GM23338 (cell line): Measurements from ENCODE around the gene RFFL. TPM values are rescaled to one million over a fixed set of nuclear protein-coding genes. Genes with fewer than 3 reads are reported as not detected.

Experiments
- ATAC-seq: fragments of 200-7000 bp; cut with Tn5 transposase; 3 replicates; pipeline ENCODE4 v1.9.1; 2020
- DNase-seq: peaks from one replicate; pipeline ENCODE4 v3.0.0-alpha.2; 2015; ENCODE audit warnings: low spot score
- H2AFZ ChIP-seq: fragments of 200-600 bp; sonication (generic); 2 replicates; pipeline ENCODE4 v1.8.0; 2016; ENCODE audit warnings: antibody characterized with exemption, mild to moderate bottlenecking, moderate library complexity
- H3F3A ChIP-seq: fragments of 200-600 bp; sonication (generic); replicated peaks from 2 replicates; pipeline ENCODE4 v1.8.0; 2017; ENCODE audit warnings: antibody characterized with exemption, mixed run types, low read depth
- H3K27ac ChIP-seq: fragments of 200-600 bp; sonication (generic); 2 replicates; pipeline ENCODE4 v1.6.1; 2016; ENCODE audit warnings: low read depth
- H3K27me3 ChIP-seq: fragments of 200-600 bp; sonication (generic); 2 replicates; pipeline ENCODE4 v1.8.0; 2016; ENCODE audit warnings: mild to moderate bottlenecking, mixed run types, moderate library complexity; ENCODE audit not compliant: insufficient read depth
- H3K36me3 ChIP-seq: fragments of 200-600 bp; sonication (generic); 2 replicates; pipeline ENCODE4 v1.8.0; 2016; ENCODE audit warnings: mild to moderate bottlenecking; ENCODE audit not compliant: insufficient read depth
- H3K4me1 ChIP-seq: fragments of 200-600 bp; sonication (generic); 2 replicates; pipeline ENCODE4 v1.8.0; 2016; ENCODE audit warnings: mild to moderate bottlenecking, moderate library complexity; ENCODE audit not compliant: insufficient read depth
- H3K4me2 ChIP-seq: fragments of 200-600 bp; sonication (generic); 2 replicates; pipeline ENCODE4 v1.7.1; 2017; ENCODE audit warnings: mixed run types
- H3K4me3 ChIP-seq: fragments of 200-600 bp; sonication (generic); 2 replicates; pipeline ENCODE4 v1.6.1; 2016; ENCODE audit warnings: mixed run types
- H3K79me2 ChIP-seq: fragments of 200-600 bp; sonication (generic); replicated peaks from 2 replicates; pipeline ENCODE4 v1.8.0; 2017; ENCODE audit warnings: mild to moderate bottlenecking; ENCODE audit not compliant: insufficient read depth
- H3K9me2 ChIP-seq: fragments of 200-600 bp; sonication (generic); 2 replicates; pipeline ENCODE4 v1.8.0; 2017; ENCODE audit not compliant: insufficient read depth
- H4K20me1 ChIP-seq: fragments of 200-600 bp; sonication (generic); replicated peaks from 2 replicates; pipeline ENCODE4 v1.8.0; 2017; ENCODE audit warnings: mild to moderate bottlenecking; ENCODE audit not compliant: insufficient read depth
- H3K27ac Mint-ChIP-seq: 2 replicates; pipeline ENCODE4 v1.8.0; 2020; ENCODE audit warnings: inconsistent platforms, mild to moderate bottlenecking, moderate library complexity, mixed read lengths
- H3K27me3 Mint-ChIP-seq: 3 replicates; pipeline ENCODE4 v1.8.0; 2022; ENCODE audit warnings: low read depth, mild to moderate bottlenecking, moderate library complexity, mixed read lengths, inconsistent platforms; ENCODE audit not compliant: insufficient read depth, poor library complexity
- H3K36me3 Mint-ChIP-seq: 3 replicates; pipeline ENCODE4 v1.8.0; 2021; ENCODE audit warnings: low read depth, mild to moderate bottlenecking, inconsistent platforms, moderate library complexity, mixed read lengths
- H3K4me1 Mint-ChIP-seq: 3 replicates; pipeline ENCODE4 v1.8.0; 2020; ENCODE audit warnings: mild to moderate bottlenecking, inconsistent platforms, mixed read lengths
- H3K4me3 Mint-ChIP-seq: 3 replicates; pipeline ENCODE4 v1.8.0; 2021; ENCODE audit warnings: moderate library complexity, mild to moderate bottlenecking, inconsistent platforms, mixed read lengths
- H3K9me3 Mint-ChIP-seq: 3 replicates; pipeline ENCODE4 v1.8.0; 2020; ENCODE audit warnings: moderate library complexity, mild to moderate bottlenecking, inconsistent platforms, mixed read lengths
- CREB1 ChIP-seq: fragments of 250-450 bp; sonication (Bioruptor Pico); IDR thresholded peaks from 2 replicates; pipeline ENCODE4 v1.5.0; 2020; ENCODE audit warnings: low read depth, mild to moderate bottlenecking, moderate library complexity
- ETS1 ChIP-seq: IDR thresholded peaks from 2 replicates; pipeline ENCODE4 v1.6.1; 2016; ENCODE audit warnings: antibody characterized with exemption
- EZH2 ChIP-seq: fragments of 200-600 bp; sonication (generic); IDR thresholded peaks from one replicate; pipeline ENCODE4 v1.8.0; 2017; ENCODE audit warnings: antibody characterized with exemption, mild to moderate bottlenecking, low read depth; ENCODE audit not compliant: unreplicated experiment
- EZH2phosphoT487 ChIP-seq: fragments of 200-600 bp; sonication (generic); IDR thresholded peaks from one replicate; pipeline ENCODE4 v1.8.1; 2018; ENCODE audit warnings: antibody characterized with exemption; ENCODE audit not compliant: unreplicated experiment
- JUNB ChIP-seq: IDR thresholded peaks from one replicate; pipeline ENCODE4 v1.6.1; 2016; ENCODE audit warnings: antibody characterized with exemption; ENCODE audit not compliant: unreplicated experiment
- POLR2AphosphoS5 ChIP-seq: IDR thresholded peaks from 2 replicates; pipeline ENCODE4 v1.6.1; 2016; ENCODE audit warnings: antibody characterized with exemption, low read depth
- STAT1 ChIP-seq: IDR thresholded peaks from one replicate; pipeline ENCODE4 v1.6.1; 2016; ENCODE audit warnings: antibody characterized with exemption; ENCODE audit not compliant: unreplicated experiment
- ZNF114 ChIP-seq: fragments of 250-450 bp; sonication (Bioruptor Pico); IDR thresholded peaks from 2 replicates; pipeline ENCODE4 v1.5.0; 2020; ENCODE audit warnings: mild to moderate bottlenecking, moderate library complexity
- ZNF331 ChIP-seq: fragments of 250-450 bp; sonication (Bioruptor Pico); IDR thresholded peaks from 2 replicates; pipeline ENCODE4 v1.5.0; 2020; ENCODE audit warnings: low read depth, mild to moderate bottlenecking, moderate library complexity
- polyA plus RNA-seq: library from polyadenylated mRNA; unstranded; fragments of >200 nt; fragmentation: Nextera tagmentation; extraction: Ambion mirVana; gene quantifications from 2 replicates; pipeline ENCODE4 v1.2.1, GENCODE V29; 2016
- total RNA-seq: library from RNA; depleted of rRNA; stranded (reverse); fragments of >200 nt; shearing (Covaris generic); gene quantifications from 2 replicates; pipeline ENCODE4 v1.2.3, GENCODE V29; 2014
- TF ChIP-seq, protein P1 (sequence below): IDR thresholded peaks from one replicate; pipeline ENCODE4 v1.6.1; 2018; ENCODE audit warnings: antibody characterized with exemption; ENCODE audit not compliant: unreplicated experiment
- TF ChIP-seq, protein P2 (sequence below): fragments of 250-450 bp; sonication (Bioruptor Pico); IDR thresholded peaks from 2 replicates; pipeline ENCODE4 v1.5.0; 2020; ENCODE audit warnings: mild to moderate bottlenecking, moderate library complexity

The RFFL gene
- total and polyA plus RNA-seq, 2 experiments from 2014 or later = 4.1 to 22.2 TPM

DNA sequence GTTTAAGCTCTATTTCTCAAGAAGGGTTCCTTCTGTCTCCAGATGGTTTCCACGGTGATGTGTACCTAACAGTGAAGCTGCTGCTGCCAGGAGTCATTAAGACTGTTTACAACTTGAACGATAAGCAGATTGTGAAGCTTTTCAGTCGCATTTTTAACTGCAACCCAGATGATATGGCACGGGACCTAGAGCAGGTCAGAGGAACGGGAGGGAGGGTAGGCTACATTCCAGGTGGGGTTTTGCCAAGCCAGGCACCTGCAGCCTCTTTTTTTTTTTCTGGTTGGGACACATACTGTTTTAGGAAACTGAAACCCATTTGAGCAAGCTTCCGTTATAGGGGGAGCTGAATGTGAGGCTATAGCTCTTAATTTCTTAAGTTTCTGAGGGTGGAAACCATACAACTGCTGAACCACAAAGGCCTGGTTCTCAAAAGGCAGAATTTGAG, 72.6 kb downstream of the RFFL start:
- H3K27ac ChIP-seq = no peak overlapping the region
- no peak overlapping the region for H3K4me3 ChIP-seq
- peaks cover 78% of the 10 kb centered on the region for H3K36me3 ChIP-seq
- peaks cover 28% of the 10 kb centered on the region for H4K20me1 ChIP-seq
- H2AFZ ChIP-seq = no peak overlapping the region
- no peaks in the 10 kb centered on the region for H3K4me1 ChIP-seq
- peaks cover 95% of the 10 kb centered on the region for H3K36me3 Mint-ChIP-seq
- H3K27ac Mint-ChIP-seq = no peak overlapping the region
- peaks cover 1% of the 10 kb centered on the region for H3K27me3 Mint-ChIP-seq
- no peaks in the 10 kb centered on the region for H3K27me3 ChIP-seq
- no peaks in the 10 kb centered on the region for H3K9me2 ChIP-seq
- TF ChIP-seq ZNF331 (CRISPR knock-in tag) (no peak), EZH2phosphoT487 (no peak), POLR2AphosphoS5 (no peak), ZNF114 (CRISPR knock-in tag) (no peak), STAT1 (no peak), JUNB (no peak), CREB1 (CRISPR knock-in tag) (no peak)
- TF ChIP-seq, protein P1, sequence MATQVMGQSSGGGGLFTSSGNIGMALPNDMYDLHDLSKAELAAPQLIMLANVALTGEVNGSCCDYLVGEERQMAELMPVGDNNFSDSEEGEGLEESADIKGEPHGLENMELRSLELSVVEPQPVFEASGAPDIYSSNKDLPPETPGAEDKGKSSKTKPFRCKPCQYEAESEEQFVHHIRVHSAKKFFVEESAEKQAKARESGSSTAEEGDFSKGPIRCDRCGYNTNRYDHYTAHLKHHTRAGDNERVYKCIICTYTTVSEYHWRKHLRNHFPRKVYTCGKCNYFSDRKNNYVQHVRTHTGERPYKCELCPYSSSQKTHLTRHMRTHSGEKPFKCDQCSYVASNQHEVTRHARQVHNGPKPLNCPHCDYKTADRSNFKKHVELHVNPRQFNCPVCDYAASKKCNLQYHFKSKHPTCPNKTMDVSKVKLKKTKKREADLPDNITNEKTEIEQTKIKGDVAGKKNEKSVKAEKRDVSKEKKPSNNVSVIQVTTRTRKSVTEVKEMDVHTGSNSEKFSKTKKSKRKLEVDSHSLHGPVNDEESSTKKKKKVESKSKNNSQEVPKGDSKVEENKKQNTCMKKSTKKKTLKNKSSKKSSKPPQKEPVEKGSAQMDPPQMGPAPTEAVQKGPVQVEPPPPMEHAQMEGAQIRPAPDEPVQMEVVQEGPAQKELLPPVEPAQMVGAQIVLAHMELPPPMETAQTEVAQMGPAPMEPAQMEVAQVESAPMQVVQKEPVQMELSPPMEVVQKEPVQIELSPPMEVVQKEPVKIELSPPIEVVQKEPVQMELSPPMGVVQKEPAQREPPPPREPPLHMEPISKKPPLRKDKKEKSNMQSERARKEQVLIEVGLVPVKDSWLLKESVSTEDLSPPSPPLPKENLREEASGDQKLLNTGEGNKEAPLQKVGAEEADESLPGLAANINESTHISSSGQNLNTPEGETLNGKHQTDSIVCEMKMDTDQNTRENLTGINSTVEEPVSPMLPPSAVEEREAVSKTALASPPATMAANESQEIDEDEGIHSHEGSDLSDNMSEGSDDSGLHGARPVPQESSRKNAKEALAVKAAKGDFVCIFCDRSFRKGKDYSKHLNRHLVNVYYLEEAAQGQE = no peak
- H3K4me3 Mint-ChIP-seq = no peak overlapping the region
- H3K9me3 Mint-ChIP-seq = no peaks in the 10 kb centered on the region
- DNase-seq (no peak), ATAC-seq (no peak)
- H3K4me2 ChIP-seq = no peak overlapping the region
- H3F3A ChIP-seq = no peaks in the 10 kb centered on the region
- peaks cover 19% of the 10 kb centered on the region; the same call in 1 of the 2 replicates for H3K79me2 ChIP-seq
- no peaks in the 10 kb centered on the region for H3K4me1 Mint-ChIP-seq

DNA sequence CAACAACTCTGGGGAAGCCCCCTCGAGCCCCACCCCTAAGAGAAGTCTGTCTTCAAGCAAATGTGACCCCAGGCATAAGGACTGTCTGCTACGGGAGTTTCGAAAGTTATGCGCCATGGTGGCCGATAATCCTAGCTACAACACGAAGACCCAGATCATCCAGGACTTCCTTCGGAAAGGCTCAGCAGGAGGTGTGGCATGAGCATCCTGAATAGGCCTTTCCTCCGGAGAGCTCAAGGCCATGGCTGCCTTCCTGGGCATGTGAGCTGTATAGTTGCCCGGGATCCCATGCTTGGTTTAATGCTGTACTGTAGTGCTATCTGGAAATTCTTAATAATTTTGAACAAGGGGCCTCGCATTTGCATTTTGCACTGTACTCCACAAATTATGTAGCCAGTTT, 74.0 kb downstream of the RFFL start:
- H3K9me3 Mint-ChIP-seq = no peaks in the 10 kb centered on the region
- Histone ChIP-seq H3K4me2 (no peak overlapping the region), H4K20me1 (peaks cover 35% of the 10 kb centered on the region), H3K4me3 (no peak overlapping the region), H3K36me3 (peaks cover 83% of the 10 kb centered on the region), H3K79me2 (peaks cover 31% of the 10 kb centered on the region), H3F3A (no peaks in the 10 kb centered on the region), H3K27ac (no peak overlapping the region), H3K27me3 (no peaks in the 10 kb centered on the region), H3K4me1 (no peaks in the 10 kb centered on the region), H2AFZ (no peak overlapping the region), H3K9me2 (no peaks in the 10 kb centered on the region)
- H3K27me3 Mint-ChIP-seq = no peaks in the 10 kb centered on the region
- H3K36me3 Mint-ChIP-seq = peaks cover 96% of the 10 kb centered on the region
- ATAC-seq (no peak), DNase-seq (no peak)
- TF ChIP-seq, protein P2, sequence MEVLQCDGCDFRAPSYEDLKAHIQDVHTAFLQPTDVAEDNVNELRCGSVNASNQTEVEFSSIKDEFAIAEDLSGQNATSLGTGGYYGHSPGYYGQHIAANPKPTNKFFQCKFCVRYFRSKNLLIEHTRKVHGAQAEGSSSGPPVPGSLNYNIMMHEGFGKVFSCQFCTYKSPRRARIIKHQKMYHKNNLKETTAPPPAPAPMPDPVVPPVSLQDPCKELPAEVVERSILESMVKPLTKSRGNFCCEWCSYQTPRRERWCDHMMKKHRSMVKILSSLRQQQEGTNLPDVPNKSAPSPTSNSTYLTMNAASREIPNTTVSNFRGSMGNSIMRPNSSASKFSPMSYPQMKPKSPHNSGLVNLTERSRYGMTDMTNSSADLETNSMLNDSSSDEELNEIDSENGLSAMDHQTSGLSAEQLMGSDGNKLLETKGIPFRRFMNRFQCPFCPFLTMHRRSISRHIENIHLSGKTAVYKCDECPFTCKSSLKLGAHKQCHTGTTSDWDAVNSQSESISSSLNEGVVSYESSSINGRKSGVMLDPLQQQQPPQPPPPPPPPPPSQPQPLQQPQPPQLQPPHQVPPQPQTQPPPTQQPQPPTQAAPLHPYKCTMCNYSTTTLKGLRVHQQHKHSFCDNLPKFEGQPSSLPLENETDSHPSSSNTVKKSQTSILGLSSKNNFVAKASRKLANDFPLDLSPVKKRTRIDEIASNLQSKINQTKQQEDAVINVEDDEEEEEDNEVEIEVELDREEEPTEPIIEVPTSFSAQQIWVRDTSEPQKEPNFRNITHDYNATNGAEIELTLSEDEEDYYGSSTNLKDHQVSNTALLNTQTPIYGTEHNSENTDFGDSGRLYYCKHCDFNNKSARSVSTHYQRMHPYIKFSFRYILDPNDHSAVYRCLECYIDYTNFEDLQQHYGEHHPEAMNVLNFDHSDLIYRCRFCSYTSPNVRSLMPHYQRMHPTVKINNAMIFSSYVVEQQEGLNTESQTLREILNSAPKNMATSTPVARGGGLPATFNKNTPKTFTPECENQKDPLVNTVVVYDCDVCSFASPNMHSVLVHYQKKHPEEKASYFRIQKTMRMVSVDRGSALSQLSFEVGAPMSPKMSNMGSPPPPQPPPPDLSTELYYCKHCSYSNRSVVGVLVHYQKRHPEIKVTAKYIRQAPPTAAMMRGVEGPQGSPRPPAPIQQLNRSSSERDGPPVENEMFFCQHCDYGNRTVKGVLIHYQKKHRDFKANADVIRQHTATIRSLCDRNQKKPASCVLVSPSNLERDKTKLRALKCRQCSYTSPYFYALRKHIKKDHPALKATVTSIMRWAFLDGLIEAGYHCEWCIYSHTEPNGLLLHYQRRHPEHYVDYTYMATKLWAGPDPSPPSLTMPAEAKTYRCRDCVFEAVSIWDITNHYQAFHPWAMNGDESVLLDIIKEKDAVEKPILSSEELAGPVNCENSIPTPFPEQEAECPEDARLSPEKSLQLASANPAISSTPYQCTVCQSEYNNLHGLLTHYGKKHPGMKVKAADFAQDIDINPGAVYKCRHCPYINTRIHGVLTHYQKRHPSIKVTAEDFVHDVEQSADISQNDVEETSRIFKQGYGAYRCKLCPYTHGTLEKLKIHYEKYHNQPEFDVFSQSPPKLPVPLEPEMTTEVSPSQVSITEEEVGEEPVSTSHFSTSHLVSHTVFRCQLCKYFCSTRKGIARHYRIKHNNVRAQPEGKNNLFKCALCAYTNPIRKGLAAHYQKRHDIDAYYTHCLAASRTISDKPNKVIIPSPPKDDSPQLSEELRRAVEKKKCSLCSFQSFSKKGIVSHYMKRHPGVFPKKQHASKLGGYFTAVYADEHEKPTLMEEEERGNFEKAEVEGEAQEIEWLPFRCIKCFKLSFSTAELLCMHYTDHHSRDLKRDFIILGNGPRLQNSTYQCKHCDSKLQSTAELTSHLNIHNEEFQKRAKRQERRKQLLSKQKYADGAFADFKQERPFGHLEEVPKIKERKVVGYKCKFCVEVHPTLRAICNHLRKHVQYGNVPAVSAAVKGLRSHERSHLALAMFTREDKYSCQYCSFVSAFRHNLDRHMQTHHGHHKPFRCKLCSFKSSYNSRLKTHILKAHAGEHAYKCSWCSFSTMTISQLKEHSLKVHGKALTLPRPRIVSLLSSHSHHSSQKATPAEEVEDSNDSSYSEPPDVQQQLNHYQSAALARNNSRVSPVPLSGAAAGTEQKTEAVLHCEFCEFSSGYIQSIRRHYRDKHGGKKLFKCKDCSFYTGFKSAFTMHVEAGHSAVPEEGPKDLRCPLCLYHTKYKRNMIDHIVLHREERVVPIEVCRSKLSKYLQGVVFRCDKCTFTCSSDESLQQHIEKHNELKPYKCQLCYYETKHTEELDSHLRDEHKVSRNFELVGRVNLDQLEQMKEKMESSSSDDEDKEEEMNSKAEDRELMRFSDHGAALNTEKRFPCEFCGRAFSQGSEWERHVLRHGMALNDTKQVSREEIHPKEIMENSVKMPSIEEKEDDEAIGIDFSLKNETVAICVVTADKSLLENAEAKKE (CRISPR knock-in tag) = no peak
- no peak for TF ChIP-seq STAT1
- no peak for TF ChIP-seq ZNF331 (CRISPR knock-in tag)
- TF ChIP-seq EZH2 = no peak
- TF ChIP-seq JUNB = no peak
- TF ChIP-seq ETS1 = no peak
- TF ChIP-seq POLR2AphosphoS5 = no peak
- TF ChIP-seq EZH2phosphoT487 = no peak
- no peak overlapping the region for H3K27ac Mint-ChIP-seq
- no peak overlapping the region for H3K4me3 Mint-ChIP-seq
- no peaks in the 10 kb centered on the region for H3K4me1 Mint-ChIP-seq
